ENCODE measurements around the gene VCP. TPM values are rescaled to one million over a fixed set of nuclear protein-coding genes. Genes with fewer than 3 reads are reported as not detected.
A peak's percentile ranks its signal among the peaks of the same experiment; 100 is the strongest.

Gene VCP
- total RNA-seq, 1 experiment from 2014 or later = 157 TPM

- peak; percentile 74 for DNase-seq
- H3K4me2 ChIP-seq (ENCODE audit: low read depth, low read length, poor library complexity, severe bottlenecking) = no peak overlapping the region
- no peaks in the 10 kb centered on the region for H3K79me2 ChIP-seq (ENCODE audit: low read length)
- H3K4me1 ChIP-seq (ENCODE audit: low read length) = no peaks in the 10 kb centered on the region
- H4K20me1 ChIP-seq (ENCODE audit: insufficient read depth, low read depth, low read length) = no peaks in the 10 kb centered on the region
- no peak overlapping the region for H3K9ac ChIP-seq (ENCODE audit: low read length)
- peaks cover 35% of the 10 kb centered on the region; the same call in 1 of the 2 replicates for H3K36me3 ChIP-seq (ENCODE audit: insufficient read depth, low read length)
- no peak overlapping the region for H3K4me3 ChIP-seq (ENCODE audit: low read length)
- no peaks in the 10 kb centered on the region for H3K9me3 ChIP-seq (ENCODE audit: low read length)
- H3K27me3 ChIP-seq (ENCODE audit: low read length) = no peaks in the 10 kb centered on the region
- no peaks in the 10 kb centered on the region for H3K9me2 ChIP-seq (replicated peaks; ENCODE audit: insufficient read depth, low read length)
- H2AFZ ChIP-seq (ENCODE audit: low read length) = no peak overlapping the region
- H3K27ac ChIP-seq (ENCODE audit: low read length) = no peak overlapping the region
Measured at GRCh38 chr9:35051069-35051967, 21.1 kb downstream of the VCP start.

- Histone ChIP-seq H3K4me2 (ENCODE audit: low read depth, low read length, poor library complexity, severe bottlenecking) (no peak overlapping the region), H3K9me3 (ENCODE audit: low read length) (no peaks in the 10 kb centered on the region), H4K20me1 (ENCODE audit: insufficient read depth, low read depth, low read length) (no peaks in the 10 kb centered on the region), H3K27ac (ENCODE audit: low read length) (no peak overlapping the region), H3K9me2 (replicated peaks; ENCODE audit: insufficient read depth, low read length) (no peaks in the 10 kb centered on the region), H3K27me3 (ENCODE audit: low read length) (no peaks in the 10 kb centered on the region), H3K4me1 (ENCODE audit: low read length) (no peaks in the 10 kb centered on the region), H3K9ac (ENCODE audit: low read length) (no peak overlapping the region), H3K36me3 (ENCODE audit: insufficient read depth, low read length) (peaks cover 24% of the 10 kb centered on the region; the same call in 1 of the 2 replicates), H3K4me3 (ENCODE audit: low read length) (no peak overlapping the region), H2AFZ (ENCODE audit: low read length) (no peak overlapping the region), H3K79me2 (ENCODE audit: low read length) (no peaks in the 10 kb centered on the region)
- no peak for DNase-seq
Measured at GRCh38 chr9:35048511-35048910, 23.9 kb downstream of the VCP start.

- DNase-seq = no peak
- Histone ChIP-seq H3K4me1 (ENCODE audit: low read length) (no peaks in the 10 kb centered on the region), H3K79me2 (ENCODE audit: low read length) (no peaks in the 10 kb centered on the region), H3K9ac (ENCODE audit: low read length) (no peak overlapping the region), H3K4me2 (ENCODE audit: low read depth, low read length, poor library complexity, severe bottlenecking) (no peak overlapping the region), H3K9me2 (replicated peaks; ENCODE audit: insufficient read depth, low read length) (no peaks in the 10 kb centered on the region), H3K4me3 (ENCODE audit: low read length) (no peak overlapping the region), H2AFZ (ENCODE audit: low read length) (no peak overlapping the region), H3K9me3 (ENCODE audit: low read length) (no peaks in the 10 kb centered on the region), H3K36me3 (ENCODE audit: insufficient read depth, low read length) (peaks cover 7% of the 10 kb centered on the region; the same call in 1 of the 2 replicates), H3K27me3 (ENCODE audit: low read length) (no peaks in the 10 kb centered on the region), H4K20me1 (ENCODE audit: insufficient read depth, low read depth, low read length) (no peaks in the 10 kb centered on the region), H3K27ac (ENCODE audit: low read length) (no peak overlapping the region)
Measured at GRCh38 chr9:35044071-35044470, 28.4 kb downstream of the VCP start.

GRCh38 chr9:35042891-35043545 lies 29.4 kb downstream of the VCP start:
- DNase-seq = no peak
- Histone ChIP-seq H4K20me1 (ENCODE audit: insufficient read depth, low read depth, low read length) (no peaks in the 10 kb centered on the region), H3K27me3 (ENCODE audit: low read length) (no peaks in the 10 kb centered on the region), H3K9me2 (replicated peaks; ENCODE audit: insufficient read depth, low read length) (no peaks in the 10 kb centered on the region), H3K9me3 (ENCODE audit: low read length) (no peaks in the 10 kb centered on the region), H2AFZ (ENCODE audit: low read length) (no peak overlapping the region), H3K4me3 (ENCODE audit: low read length) (no peak overlapping the region), H3K27ac (ENCODE audit: low read length) (no peak overlapping the region), H3K4me1 (ENCODE audit: low read length) (no peaks in the 10 kb centered on the region), H3K36me3 (ENCODE audit: insufficient read depth, low read length) (no peaks in the 10 kb centered on the region), H3K4me2 (ENCODE audit: low read depth, low read length, poor library complexity, severe bottlenecking) (no peak overlapping the region), H3K79me2 (ENCODE audit: low read length) (no peaks in the 10 kb centered on the region), H3K9ac (ENCODE audit: low read length) (no peak overlapping the region)

GRCh38 chr9:35042081-35042604 lies 30.3 kb downstream of the VCP start:
- Histone ChIP-seq H3K4me2 (ENCODE audit: low read depth, low read length, poor library complexity, severe bottlenecking) (no peak overlapping the region), H3K36me3 (ENCODE audit: insufficient read depth, low read length) (no peaks in the 10 kb centered on the region), H2AFZ (ENCODE audit: low read length) (no peak overlapping the region), H3K4me3 (ENCODE audit: low read length) (no peak overlapping the region), H3K9me2 (replicated peaks; ENCODE audit: insufficient read depth, low read length) (no peaks in the 10 kb centered on the region), H3K79me2 (ENCODE audit: low read length) (no peaks in the 10 kb centered on the region), H3K27me3 (ENCODE audit: low read length) (no peaks in the 10 kb centered on the region), H3K9me3 (ENCODE audit: low read length) (no peaks in the 10 kb centered on the region), H3K27ac (ENCODE audit: low read length) (no peak overlapping the region), H3K4me1 (ENCODE audit: low read length) (no peaks in the 10 kb centered on the region), H3K9ac (ENCODE audit: low read length) (no peak overlapping the region), H4K20me1 (ENCODE audit: insufficient read depth, low read depth, low read length) (no peaks in the 10 kb centered on the region)
- DNase-seq = no peak

- H3K4me2 ChIP-seq (ENCODE audit: low read depth, low read length, poor library complexity, severe bottlenecking) = no peak overlapping the region
- DNase-seq = no peak
- H3K27ac ChIP-seq (ENCODE audit: low read length) = no peak overlapping the region
- peaks cover 6% of the 10 kb centered on the region; the same call in 1 of the 2 replicates for H3K36me3 ChIP-seq (ENCODE audit: insufficient read depth, low read length)
- H3K4me1 ChIP-seq (ENCODE audit: low read length) = no peaks in the 10 kb centered on the region
- H3K27me3 ChIP-seq (ENCODE audit: low read length) = no peaks in the 10 kb centered on the region
- no peak overlapping the region for H3K4me3 ChIP-seq (ENCODE audit: low read length)
- no peak overlapping the region for H2AFZ ChIP-seq (ENCODE audit: low read length)
- no peaks in the 10 kb centered on the region for H3K9me3 ChIP-seq (ENCODE audit: low read length)
- no peaks in the 10 kb centered on the region for H4K20me1 ChIP-seq (ENCODE audit: insufficient read depth, low read depth, low read length)
- H3K9me2 ChIP-seq (replicated peaks; ENCODE audit: insufficient read depth, low read length) = no peaks in the 10 kb centered on the region
- H3K79me2 ChIP-seq (ENCODE audit: low read length) = no peaks in the 10 kb centered on the region
- no peak overlapping the region for H3K9ac ChIP-seq (ENCODE audit: low read length)
Measured at GRCh38 chr9:35035851-35036701, 36.3 kb downstream of the VCP start.

GRCh38 chr9:35033101-35033500 lies 39.3 kb downstream of the VCP start:
- H3K79me2 ChIP-seq (ENCODE audit: low read length) = no peaks in the 10 kb centered on the region
- peaks cover 8% of the 10 kb centered on the region; the same call in 1 of the 2 replicates for H3K36me3 ChIP-seq (ENCODE audit: insufficient read depth, low read length)
- no peak overlapping the region for H3K9ac ChIP-seq (ENCODE audit: low read length)
- DNase-seq = no peak
- no peak overlapping the region for H3K4me2 ChIP-seq (ENCODE audit: low read depth, low read length, poor library complexity, severe bottlenecking)
- no peak overlapping the region for H3K4me3 ChIP-seq (ENCODE audit: low read length)
- no peak overlapping the region for H2AFZ ChIP-seq (ENCODE audit: low read length)
- no peaks in the 10 kb centered on the region for H4K20me1 ChIP-seq (ENCODE audit: insufficient read depth, low read depth, low read length)
- H3K9me2 ChIP-seq (replicated peaks; ENCODE audit: insufficient read depth, low read length) = no peaks in the 10 kb centered on the region
- H3K27me3 ChIP-seq (ENCODE audit: low read length) = no peaks in the 10 kb centered on the region
- H3K4me1 ChIP-seq (ENCODE audit: low read length) = peaks cover 22% of the 10 kb centered on the region
- no peaks in the 10 kb centered on the region for H3K9me3 ChIP-seq (ENCODE audit: low read length)
- H3K27ac ChIP-seq (ENCODE audit: low read length) = no peak overlapping the region
